Ecto neural progenitor cell (in vitro differentiated cells): ENCODE data around the gene RILPL1.

Experiments used
- DNase-seq: peaks from one replicate; pipeline ENCODE4 v3.0.0-alpha.2; 2018; ENCODE audit warnings: low spot score

RILPL1 gene

GRCh38 chr12:123427036-123427769 is 106.3 kb downstream of the RILPL1 start:
- no peak for DNase-seq

GRCh38 chr12:123421314-123421713 is 112.2 kb downstream of the RILPL1 start:
- no peak for DNase-seq
